Measurements from ENCODE around the gene CARMIL3. TPM values are rescaled to one million over a fixed set of nuclear protein-coding genes. Genes with fewer than 3 reads are reported as not detected.

CARMIL3 gene
- total and polyA plus RNA-seq, 8 donors: 1.0 to 2.3 (median 1.4) TPM

- Histone ChIP-seq H3K4me3 (no peak overlapping the region), H3K27ac (no peak overlapping the region), H3K9me3 (no peaks in the 10 kb centered on the region), H3K27me3 (no peaks in the 10 kb centered on the region), H3K36me3 (peaks cover 0 to 53% of the 10 kb centered on the region in 2 donors), H3K4me1 (peaks cover 6 to 28% of the 10 kb centered on the region in 2 donors)
- TF ChIP-seq CTCF (IDR thresholded peaks at IDR 0.05): no peak
- DNase-seq (peak in 1 of 4 donors; percentile 63), ATAC-seq (no peak)
- intact Hi-C loops (cut with DNase I): no loop called here
Measured at GRCh38 chr14:24117179-24117578, 65.4 kb downstream of the CARMIL3 start.

Other genes starting within 250 kb of the CARMIL3 start
- 10 to 100 TPM; 28.1 to 36.5 TPM for gene DHRS4, start 98.2 kb upstream of the CARMIL3 start, total RNA-seq
- 10 to 100 TPM; 34.5 to 41.4 (median 39.1) TPM for gene DHRS4, start 98.2 kb upstream of the CARMIL3 start, polyA plus RNA-seq (ENCODE audit: insufficient read length in 6 of 6)
- gene DHRS4L2, start 63.1 kb upstream of the CARMIL3 start, total RNA-seq: 10 to 100 TPM; 13.8 to 24.9 TPM
- 10 to 100 TPM; 26.1 to 32.8 (median 27.3) TPM for gene DHRS4L2, start 63.1 kb upstream of the CARMIL3 start, polyA plus RNA-seq (ENCODE audit: insufficient read length in 6 of 6)
- gene CPNE6, start 19.6 kb downstream of the CARMIL3 start, total RNA-seq: not detected
- under 1 TPM in 1 of 6 donors, not detected in 5; 0.12 TPM for gene CPNE6, start 19.6 kb downstream of the CARMIL3 start, polyA plus RNA-seq (ENCODE audit: insufficient read length in 6 of 6)
- gene PCK2, start 42.3 kb downstream of the CARMIL3 start, total RNA-seq: 10 to 100 TPM; 36.5 to 61.3 TPM
- gene PCK2, start 42.3 kb downstream of the CARMIL3 start, polyA plus RNA-seq (ENCODE audit: insufficient read length in 6 of 6): 10 to 100 TPM; 12.9 to 18.9 (median 15.7) TPM
- gene DCAF11, start 62.8 kb downstream of the CARMIL3 start, total RNA-seq: 10 to 100 TPM; 56.4 to 65.1 TPM
- gene DCAF11, start 62.8 kb downstream of the CARMIL3 start, polyA plus RNA-seq (ENCODE audit: insufficient read length in 6 of 6): 10 to 100 TPM; 60.6 to 76.3 (median 67.6) TPM
- gene NRL, start 62.9 kb downstream of the CARMIL3 start, total RNA-seq: 1 to 10 TPM; 1.6 to 2.7 TPM
- gene NRL, start 62.9 kb downstream of the CARMIL3 start, polyA plus RNA-seq (ENCODE audit: insufficient read length in 6 of 6): 1 to 10 TPM in 5 of 6 donors, under 1 TPM in 1; 0.97 to 1.8 (median 1.4) TPM
- under 1 TPM; 0.68 to 0.76 TPM for gene FITM1, start 78.7 kb downstream of the CARMIL3 start, total RNA-seq
- gene FITM1, start 78.7 kb downstream of the CARMIL3 start, polyA plus RNA-seq (ENCODE audit: insufficient read length in 6 of 6): 1 to 10 TPM in 4 of 6 donors, under 1 TPM in 2; 0.77 to 1.5 (median 1.0) TPM
- 100 to 1,000 TPM; 190 to 203 TPM for gene PSME1, start 84.2 kb downstream of the CARMIL3 start, total RNA-seq
- 100 to 1,000 TPM; 189 to 236 (median 221) TPM for gene PSME1, start 84.2 kb downstream of the CARMIL3 start, polyA plus RNA-seq (ENCODE audit: insufficient read length in 6 of 6)
- gene EMC9, start 89.6 kb downstream of the CARMIL3 start, total RNA-seq: 10 to 100 TPM; 16.2 to 18.1 TPM
- 10 to 100 TPM; 13.5 to 24.3 (median 23.0) TPM for gene EMC9, start 89.6 kb downstream of the CARMIL3 start, polyA plus RNA-seq (ENCODE audit: insufficient read length in 6 of 6)
- 100 to 1,000 TPM; 134 to 224 TPM for gene PSME2, start 94.6 kb downstream of the CARMIL3 start, total RNA-seq
- 100 to 1,000 TPM; 126 to 164 (median 159) TPM for gene PSME2, start 94.6 kb downstream of the CARMIL3 start, polyA plus RNA-seq (ENCODE audit: insufficient read length in 6 of 6)
- gene RNF31, start 95.5 kb downstream of the CARMIL3 start, total RNA-seq: 10 to 100 TPM; 49.3 to 61.5 TPM
- gene RNF31, start 95.5 kb downstream of the CARMIL3 start, polyA plus RNA-seq (ENCODE audit: insufficient read length in 6 of 6): 10 to 100 TPM; 42.4 to 69.9 (median 54.6) TPM
- 100 to 1,000 TPM in 1 of 2 donors, 10 to 100 TPM in 1; 95.6 to 131 TPM for gene IRF9, start 109.3 kb downstream of the CARMIL3 start, total RNA-seq
- gene IRF9, start 109.3 kb downstream of the CARMIL3 start, polyA plus RNA-seq (ENCODE audit: insufficient read length in 6 of 6): 10 to 100 TPM; 53.4 to 69.9 (median 61.2) TPM
- 10 to 100 TPM; 27.0 to 31.6 TPM for gene REC8, start 120.1 kb downstream of the CARMIL3 start, total RNA-seq
- gene REC8, start 120.1 kb downstream of the CARMIL3 start, polyA plus RNA-seq (ENCODE audit: insufficient read length in 6 of 6): 10 to 100 TPM; 38.5 to 66.0 (median 44.3) TPM
- gene IPO4, start 136.8 kb downstream of the CARMIL3 start, total RNA-seq: 10 to 100 TPM; 25.0 to 62.4 TPM
- gene IPO4, start 136.8 kb downstream of the CARMIL3 start, polyA plus RNA-seq (ENCODE audit: insufficient read length in 6 of 6): 10 to 100 TPM; 22.6 to 39.5 (median 29.0) TPM
- 10 to 100 TPM; 64.9 to 72.5 TPM for gene TM9SF1, start 143.4 kb downstream of the CARMIL3 start, total RNA-seq
- 10 to 100 TPM; 28.1 to 37.6 (median 32.4) TPM for gene TM9SF1, start 143.4 kb downstream of the CARMIL3 start, polyA plus RNA-seq (ENCODE audit: insufficient read length in 6 of 6)
- under 1 TPM; 0.37 to 0.55 TPM for gene TSSK4, start 153.7 kb downstream of the CARMIL3 start, total RNA-seq
- gene TSSK4, start 153.7 kb downstream of the CARMIL3 start, polyA plus RNA-seq (ENCODE audit: insufficient read length in 6 of 6): 10 to 100 TPM in 5 of 6 donors, 1 to 10 TPM in 1; 9.6 to 16.1 (median 13.7) TPM
- gene CHMP4A, start 161.5 kb downstream of the CARMIL3 start, total RNA-seq: 10 to 100 TPM; 35.0 to 46.7 TPM
- 10 to 100 TPM; 52.8 to 64.6 (median 58.8) TPM for gene CHMP4A, start 161.5 kb downstream of the CARMIL3 start, polyA plus RNA-seq (ENCODE audit: insufficient read length in 6 of 6)
- 10 to 100 TPM; 12.4 to 13.8 TPM for gene MDP1, start 164.1 kb downstream of the CARMIL3 start, total RNA-seq
- gene MDP1, start 164.1 kb downstream of the CARMIL3 start, polyA plus RNA-seq (ENCODE audit: insufficient read length in 6 of 6): 10 to 100 TPM in 5 of 6 donors, 1 to 10 TPM in 1; 9.8 to 19.4 (median 11.7) TPM
- 100 to 1,000 TPM; 162 to 163 TPM for gene NEDD8, start 180.4 kb downstream of the CARMIL3 start, total RNA-seq
- 100 to 1,000 TPM; 185 to 219 (median 203) TPM for gene NEDD8, start 180.4 kb downstream of the CARMIL3 start, polyA plus RNA-seq (ENCODE audit: insufficient read length in 6 of 6)
- gene GMPR2, start 180.9 kb downstream of the CARMIL3 start, total RNA-seq: 10 to 100 TPM; 63.6 to 69.6 TPM
- 100 to 1,000 TPM in 4 of 6 donors, 10 to 100 TPM in 2; 96.6 to 117 (median 114) TPM for gene GMPR2, start 180.9 kb downstream of the CARMIL3 start, polyA plus RNA-seq (ENCODE audit: insufficient read length in 6 of 6)
- 100 to 1,000 TPM; 105 to 110 TPM for gene TINF2, start 190.6 kb downstream of the CARMIL3 start, total RNA-seq
- gene TINF2, start 190.6 kb downstream of the CARMIL3 start, polyA plus RNA-seq (ENCODE audit: insufficient read length in 6 of 6): 10 to 100 TPM; 52.2 to 67.0 (median 58.3) TPM
- 1 to 10 TPM; 7.6 to 9.6 TPM for gene TGM1, start 211.2 kb downstream of the CARMIL3 start, total RNA-seq
- gene TGM1, start 211.2 kb downstream of the CARMIL3 start, polyA plus RNA-seq (ENCODE audit: insufficient read length in 6 of 6): 1 to 10 TPM; 2.6 to 4.3 (median 3.2) TPM
- 10 to 100 TPM; 49.3 to 53.3 TPM for gene RABGGTA, start 219.6 kb downstream of the CARMIL3 start, total RNA-seq
- gene RABGGTA, start 219.6 kb downstream of the CARMIL3 start, polyA plus RNA-seq (ENCODE audit: insufficient read length in 6 of 6): 10 to 100 TPM; 20.2 to 28.7 (median 25.6) TPM
- 10 to 100 TPM; 24.9 to 50.2 TPM for gene DHRS1, start 247.8 kb downstream of the CARMIL3 start, total RNA-seq
- 10 to 100 TPM; 37.7 to 55.5 (median 42.6) TPM for gene DHRS1, start 247.8 kb downstream of the CARMIL3 start, polyA plus RNA-seq (ENCODE audit: insufficient read length in 6 of 6)
- gene NOP9, start 247.8 kb downstream of the CARMIL3 start, total RNA-seq: 10 to 100 TPM; 22.4 to 24.8 TPM
- gene NOP9, start 247.8 kb downstream of the CARMIL3 start, polyA plus RNA-seq (ENCODE audit: insufficient read length in 6 of 6): 10 to 100 TPM; 22.4 to 28.4 (median 26.0) TPM

Data from left lung (tissue), 10 donors.